ENCODE data around the gene EXOC4. TPM values are rescaled to one million over a fixed set of nuclear protein-coding genes. Genes with fewer than 3 reads are reported as not detected.

Gene EXOC4
- total RNA-seq, 4 donors from 2014 or later, result 36.6 to 64.0 (median 57.4) TPM

GRCh38 chr7:133619491-133619890 lies 366.6 kb downstream of the EXOC4 start:
- Histone ChIP-seq H3K4me3 (no peak overlapping the region), H3K4me1 (no peaks in the 10 kb centered on the region), H3K27ac (replicated peaks in 1 of 4) (no peak overlapping the region), H3K27me3 (no peaks in the 10 kb centered on the region), H3K36me3 (no peaks in the 10 kb centered on the region), H3K9me3 (no peaks in the 10 kb centered on the region)
- no peak for TF ChIP-seq POLR2AphosphoS5 (IDR thresholded peaks at IDR 0.05)
- TF ChIP-seq CTCF (IDR thresholded peaks at IDR 0.05), result no peak
- TF ChIP-seq POLR2A (IDR thresholded peaks at IDR 0.05; ENCODE audit: low read depth), result no peak
- no peak for TF ChIP-seq EP300 (IDR thresholded peaks at IDR 0.05)
- DNase-seq (ENCODE audit: extremely low spot score), result no peak
- 71% methylated on average over 2 of the region's 2 CpGs for WGBS
- intact Hi-C loops (cut with DNase I), result no loop called here

- Histone ChIP-seq H3K27ac (replicated peaks in 1 of 4) (no peak overlapping the region), H3K4me3 (no peak overlapping the region), H3K9me3 (no peaks in the 10 kb centered on the region), H3K27me3 (no peaks in the 10 kb centered on the region), H3K4me1 (no peaks in the 10 kb centered on the region), H3K36me3 (no peaks in the 10 kb centered on the region)
- intact Hi-C loops (cut with DNase I), result no loop called here
- 100% methylated on average over 1 of the region's 1 CpG for WGBS
- TF ChIP-seq EP300 (IDR thresholded peaks at IDR 0.05) (no peak), CTCF (IDR thresholded peaks at IDR 0.05) (no peak), POLR2A (IDR thresholded peaks at IDR 0.05; ENCODE audit: low read depth) (no peak)
- DNase-seq (ENCODE audit: extremely low spot score), result no peak
Observed at GRCh38 chr7:133623721-133624120, 370.8 kb downstream of the EXOC4 start.

- Histone ChIP-seq H3K27me3 (no peaks in the 10 kb centered on the region), H3K4me3 (no peak overlapping the region), H3K4me1 (no peaks in the 10 kb centered on the region), H3K36me3 (peaks cover 0 to 3% (median under 1%) of the 10 kb centered on the region in 4 donors), H3K9me3 (no peaks in the 10 kb centered on the region), H3K27ac (replicated peaks in 1 of 4) (no peak overlapping the region)
- no peak for DNase-seq (ENCODE audit: extremely low spot score)
- 85% methylated on average over 3 of the region's 3 CpGs for WGBS
- TF ChIP-seq POLR2AphosphoS5 (IDR thresholded peaks at IDR 0.05), result no peak
- no peak for TF ChIP-seq CTCF (IDR thresholded peaks at IDR 0.05)
- no peak for TF ChIP-seq EP300 (IDR thresholded peaks at IDR 0.05)
- TF ChIP-seq POLR2A (IDR thresholded peaks at IDR 0.05; ENCODE audit: low read depth), result no peak
- intact Hi-C loops (cut with DNase I), result no loop called here
Observed at GRCh38 chr7:133625046-133625445, 372.2 kb downstream of the EXOC4 start.

- intact Hi-C loops (cut with DNase I), result no loop called here
Observed at GRCh38 chr7:133629701-133630100, 376.8 kb downstream of the EXOC4 start.

More at GRCh38 chr7:133629701-133630100, 376.8 kb downstream of the EXOC4 start:
- no peak overlapping the region for H3K4me3 ChIP-seq
- H3K36me3 ChIP-seq, result peaks cover 0 to 14% (median 4%) of the 10 kb centered on the region in 4 donors
- TF ChIP-seq POLR2A (IDR thresholded peaks at IDR 0.05; ENCODE audit: low read depth) (no peak), CTCF (IDR thresholded peaks at IDR 0.05) (no peak), EP300 (IDR thresholded peaks at IDR 0.05) (no peak), POLR2AphosphoS5 (IDR thresholded peaks at IDR 0.05) (no peak)
- H3K27ac ChIP-seq (replicated peaks in 1 of 4), result no peak overlapping the region
- no peak for DNase-seq (ENCODE audit: extremely low spot score)
- no peaks in the 10 kb centered on the region for H3K27me3 ChIP-seq
- no peaks in the 10 kb centered on the region for H3K9me3 ChIP-seq
- WGBS, result 69% methylated on average over 5 of the region's 5 CpGs
- no peaks in the 10 kb centered on the region for H3K4me1 ChIP-seq
